Esophagus (tissue), 2 donors: ENCODE measurements around the gene RAF1. TPM values are rescaled to one million over a fixed set of nuclear protein-coding genes. Genes with fewer than 3 reads are reported as not detected.
"Not testable (repeated sequence)": the region's sequence is repeated elsewhere in the genome, so short reads cannot be mapped to it uniquely, and the experiment has no call there.

Experiments used
- H3K27ac ChIP-seq, 2 donors: one replicate each; pipeline ENCODE4 v1.5.1; 2013; ENCODE audit warnings: low read depth in 2 of 2, mild to moderate bottlenecking in 2 of 2, inconsistent platforms in 1 of 2, low read length in 1 of 2, moderate library complexity in 1 of 2
- H3K27me3 ChIP-seq, 2 donors: one replicate each; pipeline ENCODE4 v1.6.1; 2013; ENCODE audit warnings: low read length in 2 of 2, control low read depth in 1 of 2, mild to moderate bottlenecking in 1 of 2; ENCODE audit not compliant: insufficient read depth in 2 of 2, control insufficient read depth in 1 of 2
- H3K36me3 ChIP-seq, 2 donors: one replicate each; pipeline ENCODE4 v1.6.1; 2013; ENCODE audit warnings: low read length in 1 of 2; ENCODE audit not compliant: control insufficient read depth in 2 of 2, insufficient read depth in 2 of 2
- H3K4me1 ChIP-seq, 2 donors: one replicate each; pipeline ENCODE4 v1.6.1; 2013; ENCODE audit warnings: low read length in 1 of 2; ENCODE audit not compliant: control insufficient read depth in 2 of 2, insufficient read depth in 2 of 2
- H3K4me3 ChIP-seq, 2 donors: one replicate each; pipeline ENCODE4 v1.5.1; 2013; ENCODE audit warnings: low read length in 2 of 2, mild to moderate bottlenecking in 2 of 2, low read depth in 1 of 2, moderate library complexity in 1 of 2
- H3K9me3 ChIP-seq, 2 donors: one replicate each; pipeline ENCODE4 v1.6.1; 2013; ENCODE audit warnings: mild to moderate bottlenecking in 2 of 2, low read depth in 1 of 2, low read length in 1 of 2, moderate library complexity in 1 of 2; ENCODE audit not compliant: control insufficient read depth in 2 of 2, insufficient read depth in 1 of 2
- WGBS, 2 donors: extraction: QIAGEN DNeasy Blood & Tissue Kit; methylation state at CpG; one replicate each; pipeline ENCODE4 v1.1.7; 2013; 5-methylcytosine and 5-hydroxymethylcytosine counted together
- polyA plus RNA-seq, 2 donors: library from polyadenylated mRNA; stranded (reverse); fragments of 200-250 nt; gene quantifications; one replicate each; pipeline ENCODE4 v1.2.3, GENCODE V29; 2013
- donor health status: healthy with polysubstance abuse.
- donor health status: Bipolar disorder and iron deficiency.

The RAF1 gene
- polyA plus RNA-seq, 2 donors: 52.3 to 65.3 TPM

DNA sequence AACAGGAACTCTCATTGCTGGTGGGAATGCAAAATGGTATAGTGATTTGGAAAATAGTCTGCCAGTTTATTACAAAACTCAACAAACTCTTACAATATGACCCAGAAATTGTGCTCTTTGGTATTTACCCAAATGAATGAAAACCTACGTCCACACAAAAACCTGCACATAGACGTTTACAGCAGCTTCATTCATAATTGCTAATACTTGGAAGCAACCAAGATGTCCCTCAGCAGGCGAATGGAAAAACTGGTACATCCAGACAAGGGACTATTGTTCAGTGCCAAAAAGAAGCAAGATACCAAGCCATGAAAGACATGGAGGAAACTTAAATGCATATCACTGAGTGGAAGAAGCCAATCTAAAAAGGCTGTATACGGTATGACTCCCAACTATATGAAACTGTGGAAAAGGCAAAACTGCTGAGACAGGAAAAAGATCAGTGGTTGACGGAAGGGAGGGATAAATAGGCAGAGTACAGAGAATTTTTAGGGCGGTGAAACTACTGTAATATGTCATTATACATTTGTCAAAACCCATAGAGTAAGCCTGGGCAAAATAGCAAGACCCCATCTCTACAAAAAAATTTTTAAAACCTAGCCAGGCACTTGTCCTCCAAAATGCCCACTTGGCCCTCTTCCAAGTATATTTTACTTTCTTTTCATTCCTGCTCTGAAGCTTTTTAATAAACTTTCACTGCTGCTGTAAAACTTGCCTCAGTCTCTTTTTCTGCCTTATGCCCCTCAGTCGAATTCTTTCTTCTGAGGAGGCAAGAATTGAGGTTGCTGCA is 113.8 kb downstream of the RAF1 start:
- Histone ChIP-seq H3K4me1 (peaks cover 2 to 4% of the 10 kb centered on the region in 2 donors), H3K4me3 (no peak overlapping the region), H3K27me3 (no peaks in the 10 kb centered on the region), H3K36me3 (no peaks in the 10 kb centered on the region), H3K27ac (no peak overlapping the region), H3K9me3 (no peaks in the 10 kb centered on the region)
- WGBS, 2 donors: 66 to 72% methylated on average over 7 of the region's 7 CpGs

DNA sequence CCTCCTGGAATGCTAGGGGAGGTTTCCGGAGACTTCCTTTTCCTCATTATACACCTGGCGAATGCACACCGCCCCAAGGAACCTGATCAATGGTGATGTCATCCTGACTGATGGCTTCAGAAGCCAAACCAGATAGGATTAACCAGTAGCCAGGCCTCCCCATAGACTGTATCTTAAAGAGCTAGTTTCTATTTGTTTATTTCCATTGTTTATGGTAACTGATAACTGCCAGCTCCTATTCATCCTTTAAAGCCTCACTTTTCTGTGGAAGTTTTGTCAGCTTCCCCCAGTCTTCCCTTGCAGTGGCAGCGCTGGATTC is 118.5 kb downstream of the RAF1 start, which contains the start of gene MKRN2OS:
Gene MKRN2OS, minus strand, starts transcription at position 27 of the 319 bp plus-strand sequence. CDS start 35 bp downstream, outside the sequence.
- Histone ChIP-seq H3K4me3 (peak within 1 kb of the TSS; percentile 16 to 57), H3K36me3 (no peaks in the 10 kb centered on the region), H3K4me1 (peaks cover 0 to 2% of the 10 kb centered on the region in 2 donors), H3K9me3 (no peaks in the 10 kb centered on the region), H3K27me3 (no peaks in the 10 kb centered on the region), H3K27ac (peak within 1 kb of the TSS; percentile 55 to 85)
- WGBS, 2 donors: 34 to 50% methylated on average over 4 of the region's 4 CpGs

DNA sequence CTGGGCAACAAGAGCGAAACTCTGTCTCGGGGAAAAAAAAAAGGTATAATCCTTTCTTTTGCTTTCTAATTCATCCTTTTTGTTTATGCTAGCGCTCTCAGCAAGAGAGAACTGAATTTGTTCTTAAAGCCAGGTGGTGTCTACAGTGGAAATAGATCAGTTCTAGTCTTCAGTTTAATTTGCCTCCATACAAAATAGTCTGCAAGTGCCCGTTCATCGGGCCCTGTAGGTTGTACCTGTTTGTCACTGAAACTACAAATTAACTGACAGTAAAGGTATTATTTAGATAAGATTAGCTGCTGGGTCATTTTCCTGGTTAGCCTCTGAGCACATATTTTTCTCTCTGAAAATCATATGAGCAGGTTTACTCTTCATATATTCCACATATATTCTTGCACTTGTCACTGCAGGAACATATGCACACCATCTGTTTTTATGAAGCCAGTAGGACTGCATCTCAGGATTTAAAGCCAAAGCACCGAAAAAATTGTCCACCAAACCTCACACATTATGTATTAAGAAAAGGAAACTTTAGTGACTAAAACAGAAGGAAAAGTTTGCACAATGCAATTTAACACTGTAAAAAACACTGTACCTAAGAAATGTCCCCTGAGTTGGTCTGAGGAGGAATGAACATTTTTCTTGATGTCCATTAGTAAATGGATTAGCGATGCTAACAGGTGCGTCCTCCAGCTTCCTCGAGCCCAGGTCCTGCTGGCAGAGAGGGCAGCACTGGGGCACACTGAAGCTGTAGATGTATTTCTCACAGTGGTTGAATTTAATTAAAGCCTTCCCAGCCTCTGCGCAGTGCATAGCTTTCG is 119.1 kb downstream of the RAF1 start:
- peak overlapping the region; percentile 16 to 57 for H3K4me3 ChIP-seq
- H3K9me3 ChIP-seq: no peaks in the 10 kb centered on the region
- peaks cover 0 to 2% of the 10 kb centered on the region in 2 donors for H3K4me1 ChIP-seq
- WGBS, 2 donors: 42% methylated on average over 11 of the region's 11 CpGs
- peaks cover 2 to 5% of the 10 kb centered on the region in 2 donors for H3K36me3 ChIP-seq
- peak overlapping the region; percentile 55 to 85 for H3K27ac ChIP-seq
- no peaks in the 10 kb centered on the region for H3K27me3 ChIP-seq

DNA sequence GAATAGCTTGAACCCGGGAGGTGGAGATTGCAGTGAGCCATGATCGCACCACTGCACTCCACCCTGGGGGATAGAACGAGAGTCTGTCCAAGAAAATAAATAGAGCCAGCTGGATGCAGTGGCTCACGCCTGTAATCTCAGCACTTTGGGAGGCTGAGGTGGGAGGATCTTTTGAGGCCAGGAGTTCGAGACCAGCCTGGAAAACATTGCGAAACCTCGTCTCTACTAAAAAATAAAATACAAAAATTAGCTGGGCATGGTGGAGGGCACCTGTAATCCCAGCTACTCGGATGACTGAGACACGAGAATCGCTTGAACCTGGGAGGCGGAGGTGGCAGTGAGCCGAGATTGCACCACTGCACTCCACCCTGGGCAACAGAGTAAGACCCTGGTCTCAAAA is 120.4 kb downstream of the RAF1 start:
- H3K9me3 ChIP-seq, H3K36me3 ChIP-seq, H3K4me3 ChIP-seq, H3K4me1 ChIP-seq, H3K27ac ChIP-seq, H3K27me3 ChIP-seq: not testable (repeated sequence)
- WGBS, 2 donors: 91 to 93% methylated on average over 12 of the region's 12 CpGs

DNA sequence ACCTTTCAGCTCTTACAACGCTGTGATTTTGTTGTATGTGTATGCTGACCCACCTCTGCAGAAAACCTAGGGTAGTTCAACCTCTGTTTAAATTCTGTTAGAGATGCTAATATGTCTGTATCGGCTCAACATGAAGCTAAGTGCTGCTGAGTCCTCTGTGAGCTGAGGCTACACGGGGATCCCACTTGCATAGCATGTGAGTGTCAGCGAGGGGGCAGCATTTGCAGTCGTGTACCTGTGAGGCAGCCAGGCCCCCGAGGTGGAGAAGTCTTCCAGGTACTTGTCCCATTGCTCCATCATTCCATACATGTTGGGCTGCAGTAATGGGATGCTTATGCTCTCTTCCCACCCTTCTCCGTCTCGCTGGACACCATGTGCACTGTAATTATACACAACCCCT is 122.3 kb downstream of the RAF1 start:
- Histone ChIP-seq H3K4me1 (peaks cover 0 to 2% of the 10 kb centered on the region in 2 donors), H3K4me3 (no peak overlapping the region), H3K36me3 (peaks cover 3 to 5% of the 10 kb centered on the region in 2 donors), H3K9me3 (no peaks in the 10 kb centered on the region), H3K27me3 (no peaks in the 10 kb centered on the region), H3K27ac (no peak overlapping the region)
- WGBS, 2 donors: 74 to 75% methylated on average over 8 of the region's 8 CpGs

DNA sequence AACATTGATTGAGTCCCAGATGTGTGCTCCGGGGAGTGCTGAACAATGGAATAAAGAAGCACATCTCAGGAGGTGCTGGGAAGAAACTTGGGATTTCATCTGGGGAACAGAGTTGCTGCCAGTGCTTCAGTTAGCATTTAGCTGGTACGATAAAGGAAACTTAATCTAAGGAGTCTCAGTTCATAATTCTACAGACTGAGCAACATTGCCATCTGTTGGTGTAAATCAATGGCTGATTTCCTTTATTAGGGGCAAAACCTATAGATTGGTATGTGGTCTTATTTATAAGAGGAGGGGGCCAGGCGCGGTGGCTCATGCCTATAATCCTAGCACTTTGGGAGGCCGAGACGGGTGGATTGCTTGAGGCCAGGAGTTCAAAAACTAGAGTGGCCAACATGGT is 127.5 kb downstream of the RAF1 start:
- 82 to 94% methylated on average over 6 of the region's 6 CpGs for WGBS, 2 donors
- peaks cover 0 to 4% of the 10 kb centered on the region in 2 donors for H3K4me1 ChIP-seq
- H3K27ac ChIP-seq: no peak overlapping the region
- no peaks in the 10 kb centered on the region for H3K27me3 ChIP-seq
- no peaks in the 10 kb centered on the region for H3K9me3 ChIP-seq
- H3K36me3 ChIP-seq: peaks cover 3 to 10% of the 10 kb centered on the region in 2 donors
- no peak overlapping the region for H3K4me3 ChIP-seq

Other genes with a start within 250 kb of the RAF1 start
- 10 to 100 TPM in 1 of 2 donors, 1 to 10 TPM in 1; 9.8 to 15.3 TPM for gene TSEN2, start 179.6 kb downstream of the RAF1 start, polyA plus RNA-seq
- 1 to 10 TPM; 6.0 to 9.0 TPM for gene MKRN2OS, start 118.6 kb downstream of the RAF1 start, polyA plus RNA-seq
- 10 to 100 TPM; 17.1 to 17.6 TPM for gene MKRN2, start 107.0 kb downstream of the RAF1 start, polyA plus RNA-seq
- 100 to 1,000 TPM; 277 to 722 TPM for gene TMEM40, start 95.1 kb upstream of the RAF1 start, polyA plus RNA-seq
- 1 to 10 TPM in 1 of 2 donors, under 1 TPM in 1; 0.84 to 1.2 TPM for gene CAND2, start 132.6 kb upstream of the RAF1 start, polyA plus RNA-seq
- 1,000 to 10,000 TPM; 2,267 to 2,386 TPM for gene RPL32, start 177.4 kb upstream of the RAF1 start, polyA plus RNA-seq